GM10847 (cell line): ENCODE measurements around the gene BMF.

Experiments used
- POLR2A ChIP-seq: IDR thresholded peaks from 2 replicates; pipeline ENCODE4 v1.6.1; 2011; ENCODE audit not compliant: insufficient read length; ENCODE audit errors: extremely low read depth

Gene BMF

DNA sequence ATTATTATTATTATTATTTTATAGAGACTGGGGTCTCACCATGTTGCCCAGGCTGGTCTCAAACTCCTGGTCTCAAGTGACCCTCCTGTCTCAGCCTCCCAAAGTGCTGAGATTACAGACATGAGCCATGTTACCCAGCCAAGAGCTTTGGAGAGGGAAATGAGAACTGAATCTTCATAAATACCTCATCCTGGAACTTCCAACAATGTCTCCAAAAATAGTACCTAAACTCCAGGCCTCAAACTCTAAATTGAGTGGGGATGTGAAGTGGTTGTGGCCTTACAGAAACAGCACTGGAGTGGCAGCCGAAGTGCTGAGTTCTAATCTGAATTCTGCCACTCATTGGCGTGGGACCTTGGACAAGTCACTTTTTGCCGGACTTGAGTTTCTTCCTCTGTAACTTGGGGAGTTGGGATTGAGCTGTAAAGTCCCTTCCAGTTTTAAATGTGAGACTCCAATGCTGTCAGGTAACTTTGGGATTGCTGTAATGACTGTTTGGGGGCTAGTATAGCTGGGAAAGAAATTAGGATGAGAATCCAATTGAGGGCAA is 59.7 kb downstream of the BMF start:
- no peak for TF ChIP-seq POLR2A

DNA sequence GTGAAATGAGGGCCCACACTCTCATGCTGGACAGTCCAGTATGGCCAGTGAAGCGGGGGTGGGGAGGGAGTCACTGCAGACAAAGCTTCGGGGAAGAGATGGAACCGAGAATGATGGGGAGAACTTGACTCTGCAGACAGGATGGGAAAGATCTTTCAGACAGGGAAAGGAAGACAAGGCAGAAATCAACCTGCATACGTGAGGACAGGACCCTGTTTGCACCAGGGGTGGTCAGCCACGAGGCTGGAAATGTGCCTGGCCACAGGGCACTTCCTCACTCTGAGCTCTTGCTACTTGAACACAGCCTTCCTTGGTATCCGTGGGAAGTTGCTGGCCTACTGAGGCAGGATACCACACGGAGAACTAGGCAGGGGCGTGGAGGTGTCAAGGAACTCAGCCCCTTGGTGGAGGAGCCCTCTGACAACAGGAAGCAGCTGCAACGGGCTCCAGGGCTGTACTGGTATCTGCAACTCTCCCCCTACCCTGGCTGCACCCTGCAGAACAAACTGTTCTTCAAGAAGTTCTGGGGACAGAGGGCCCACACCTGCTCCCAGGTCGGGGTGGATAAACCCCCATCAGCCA is 60.4 kb downstream of the BMF start:
- no peak for TF ChIP-seq POLR2A

DNA sequence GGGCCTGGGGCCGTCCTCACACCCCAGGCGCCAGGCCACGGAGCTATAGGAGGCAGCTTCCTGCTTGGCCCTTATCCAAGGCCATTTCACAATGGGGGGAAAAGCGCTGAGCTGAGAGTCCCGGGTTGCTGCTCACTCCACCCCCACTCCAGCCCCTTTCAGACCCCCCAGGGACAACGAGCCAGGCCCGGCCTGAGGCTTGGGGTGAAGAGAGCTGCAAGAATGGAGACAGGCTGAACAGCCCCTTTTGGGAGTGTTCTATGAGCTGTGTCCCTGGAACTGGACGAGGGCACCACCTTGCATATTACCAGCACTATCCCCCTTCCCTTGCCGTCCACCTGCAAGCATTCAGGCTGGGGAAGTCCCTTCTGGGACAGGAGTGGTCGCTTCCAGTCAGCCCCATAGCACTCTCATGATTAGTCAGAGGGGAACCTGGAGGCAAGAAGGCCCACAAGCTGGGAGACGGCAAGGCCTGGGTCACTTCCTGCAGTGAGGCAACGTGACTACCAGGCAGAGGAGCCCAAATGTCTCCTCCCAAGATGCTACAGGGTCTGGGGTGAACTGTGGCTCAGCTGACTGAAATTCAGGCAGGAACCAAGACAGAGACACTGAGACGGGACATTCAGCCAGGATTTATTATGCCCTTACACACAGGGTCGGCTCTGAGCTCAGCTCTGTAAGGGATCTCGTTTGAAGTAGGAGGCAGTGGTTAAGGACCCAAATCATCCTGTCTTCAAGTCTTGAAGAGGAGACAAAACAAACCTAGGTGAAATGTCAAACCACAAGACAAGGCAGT is 61.1 kb downstream of the BMF start:
- TF ChIP-seq POLR2A = no peak

DNA sequence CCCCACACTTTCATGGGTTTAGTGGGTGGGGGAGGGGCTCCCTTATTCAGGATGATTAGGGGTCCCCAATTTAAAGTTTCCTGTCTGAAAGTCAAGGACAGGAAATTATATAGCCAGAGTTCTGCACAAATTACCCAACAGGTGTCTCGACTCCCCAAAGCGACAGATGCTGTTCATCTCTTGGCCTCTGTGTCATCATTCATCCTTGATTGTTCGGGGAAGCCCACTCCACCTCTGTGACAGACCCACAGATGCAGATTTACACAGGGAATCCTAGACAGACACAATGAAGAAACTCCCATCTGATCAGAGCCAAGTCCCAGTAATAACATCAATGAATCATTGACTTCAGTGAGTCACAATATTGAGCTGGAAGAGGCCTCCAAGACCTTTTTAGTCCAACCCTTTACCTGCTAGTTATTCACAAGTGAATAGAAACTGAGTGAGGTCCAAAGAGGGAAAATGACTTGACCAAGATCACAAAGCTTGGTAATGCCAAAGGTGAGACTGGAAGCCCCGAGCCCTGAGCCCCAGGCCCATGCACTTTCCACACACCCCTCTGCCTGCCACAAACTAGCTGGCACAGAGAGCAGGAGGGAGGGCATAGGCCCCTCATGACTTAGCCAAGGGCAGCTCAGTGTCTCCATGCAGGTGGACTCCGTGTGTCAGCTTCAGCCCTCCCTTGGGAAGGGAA is 61.8 kb downstream of the BMF start:
- no peak for TF ChIP-seq POLR2A

DNA sequence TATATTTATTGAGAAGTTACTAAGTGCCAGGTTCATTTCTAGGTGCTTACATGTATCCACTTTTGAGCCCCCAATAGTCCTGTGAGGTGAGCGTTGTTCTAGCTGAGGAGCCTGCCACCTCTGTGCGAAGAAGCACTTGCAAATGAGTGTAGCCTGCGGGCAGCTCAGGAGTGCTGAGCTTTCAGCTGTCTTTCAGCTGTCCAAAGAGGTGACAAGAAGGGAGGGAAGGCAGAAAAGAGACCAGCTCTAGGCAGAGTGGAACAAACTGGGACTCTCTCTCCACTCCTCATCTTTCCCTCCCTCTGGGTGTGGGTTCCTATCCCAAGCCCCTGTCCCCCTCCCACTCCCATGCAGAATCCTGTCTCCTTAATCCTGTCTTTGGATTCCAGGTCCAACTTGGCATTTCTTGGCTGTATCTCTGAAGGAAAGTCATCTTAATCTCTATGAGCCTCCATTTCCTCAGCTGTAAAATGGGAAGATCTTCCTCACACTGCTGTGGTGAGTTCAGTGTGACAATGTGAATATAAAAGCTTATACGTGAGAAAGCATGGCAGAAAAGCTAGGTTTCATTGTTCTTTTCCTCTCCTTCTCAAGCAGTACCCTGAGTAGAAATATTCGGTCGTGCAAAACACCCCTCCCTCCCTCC is 63.0 kb downstream of the BMF start:
- TF ChIP-seq POLR2A = no peak

DNA sequence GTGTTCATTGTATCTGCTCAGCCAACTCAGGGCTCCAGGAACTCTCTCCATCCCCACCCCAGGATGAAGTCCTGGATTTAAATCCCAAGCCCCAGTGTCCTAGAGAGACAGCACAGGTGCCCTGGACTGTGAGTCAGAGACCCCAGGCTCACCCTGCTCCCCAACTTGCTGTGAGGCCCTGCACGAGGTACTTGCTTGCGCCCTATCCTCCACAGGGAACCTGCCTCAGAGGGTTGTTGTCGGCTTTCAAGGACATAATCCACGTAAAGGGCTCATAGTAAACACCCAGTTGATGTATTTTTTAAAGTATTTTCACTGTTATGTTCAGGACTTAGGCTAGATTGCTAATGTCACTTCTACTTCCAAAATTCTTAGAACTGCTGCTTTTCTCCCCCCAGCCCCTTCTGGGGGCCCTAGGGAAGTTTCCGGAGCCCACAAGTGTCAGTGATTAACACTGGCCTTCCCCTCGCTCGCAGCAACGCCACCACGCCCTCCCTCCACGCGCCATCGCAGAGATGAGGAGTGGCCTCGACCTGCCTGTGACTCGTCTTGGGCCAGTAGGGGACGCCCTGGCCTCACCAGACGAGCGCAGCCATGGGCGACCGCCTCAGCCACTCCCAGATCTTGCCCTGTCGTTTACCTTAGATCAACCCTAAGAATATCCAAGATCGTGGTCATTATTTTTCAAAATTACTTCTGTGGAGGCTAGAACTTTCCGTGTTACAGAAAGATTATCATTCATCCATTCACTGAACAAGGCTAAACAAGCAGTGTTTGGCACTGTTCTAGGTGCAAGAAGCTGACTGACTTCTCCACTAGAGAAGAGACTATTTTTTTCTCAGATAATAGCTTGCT is 63.7 kb downstream of the BMF start:
- TF ChIP-seq POLR2A = no peak

DNA sequence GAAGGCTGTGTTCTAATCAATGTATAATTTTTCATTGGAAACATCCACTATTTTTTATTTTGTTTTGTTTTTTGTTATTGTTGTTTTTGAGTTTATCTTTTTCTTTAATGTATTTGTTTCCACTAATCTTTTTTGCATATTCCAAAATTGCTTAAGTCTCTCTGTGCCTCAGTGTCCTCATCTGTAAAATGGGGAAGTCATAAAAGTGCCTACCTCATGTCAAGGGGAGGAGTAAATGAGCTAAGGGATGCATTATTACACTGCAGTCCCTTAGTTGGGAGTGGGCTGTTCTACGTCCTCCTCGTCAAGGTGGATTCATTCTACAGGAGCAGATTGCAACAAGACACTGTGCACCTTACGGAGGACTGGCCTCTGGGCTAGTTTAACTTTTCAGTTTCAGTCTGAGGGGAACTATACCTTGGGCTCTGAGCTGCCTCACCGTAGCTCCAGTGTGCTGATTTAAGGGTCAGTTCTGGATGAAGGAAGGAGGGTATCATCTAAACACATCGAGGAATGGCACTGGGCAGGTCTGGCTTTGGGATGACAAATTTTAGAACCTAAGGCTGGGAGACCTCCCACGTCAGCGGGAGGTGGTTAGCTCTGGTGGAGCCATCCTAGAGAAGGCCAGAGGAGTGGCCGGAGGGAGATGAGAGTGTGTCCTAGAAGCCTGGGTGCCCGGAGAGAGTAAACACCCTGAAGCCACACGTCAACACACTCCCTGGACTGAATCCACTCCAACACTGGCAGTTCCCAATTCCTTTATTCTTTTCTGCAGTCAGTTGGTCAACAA is 64.6 kb downstream of the BMF start:
- no peak for TF ChIP-seq POLR2A

DNA sequence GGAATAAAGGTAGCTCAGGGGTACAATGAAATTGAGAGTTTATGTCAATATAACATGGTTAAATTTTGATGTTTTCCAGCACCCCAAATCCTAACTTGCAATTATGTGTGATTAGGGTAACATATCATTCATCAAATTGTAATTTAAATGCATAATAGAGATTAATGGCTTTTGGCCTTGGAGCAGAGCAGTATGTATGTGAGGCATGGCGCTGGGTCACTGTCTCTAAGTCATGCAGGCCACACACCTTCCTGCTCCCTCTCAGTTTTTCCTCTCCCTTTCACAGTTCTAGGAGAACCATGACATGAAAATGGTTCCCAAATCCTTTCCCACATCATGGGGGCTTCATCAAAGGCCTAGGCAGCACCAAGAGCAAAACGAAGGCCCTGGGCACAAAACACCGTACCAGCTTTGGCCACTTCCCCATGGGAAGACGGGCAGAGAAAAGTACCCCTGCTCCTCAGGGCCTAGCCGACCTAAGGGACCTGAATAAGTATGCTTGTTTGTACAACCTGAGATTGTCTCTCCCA is 65.8 kb downstream of the BMF start:
- no peak for TF ChIP-seq POLR2A

DNA sequence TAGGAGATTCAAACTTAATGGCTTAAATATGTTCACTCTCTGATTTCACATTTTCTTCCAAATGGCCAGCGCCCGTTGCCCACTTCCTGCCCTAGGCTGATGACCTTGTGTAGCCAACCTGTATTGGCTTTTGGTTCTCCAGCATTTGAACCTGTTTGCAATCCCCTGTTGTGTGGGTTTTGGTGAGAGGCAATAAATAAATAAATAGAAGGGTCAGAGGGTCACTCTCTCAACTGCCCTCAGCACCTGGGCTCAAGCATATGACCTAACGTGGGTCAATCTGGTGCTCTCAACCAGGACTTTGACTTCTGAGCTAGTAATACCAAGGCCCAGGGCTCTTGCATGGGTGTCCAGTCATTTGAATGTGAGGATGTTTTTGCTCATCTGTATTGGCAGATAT is 67.9 kb downstream of the BMF start:
- TF ChIP-seq POLR2A = no peak

DNA sequence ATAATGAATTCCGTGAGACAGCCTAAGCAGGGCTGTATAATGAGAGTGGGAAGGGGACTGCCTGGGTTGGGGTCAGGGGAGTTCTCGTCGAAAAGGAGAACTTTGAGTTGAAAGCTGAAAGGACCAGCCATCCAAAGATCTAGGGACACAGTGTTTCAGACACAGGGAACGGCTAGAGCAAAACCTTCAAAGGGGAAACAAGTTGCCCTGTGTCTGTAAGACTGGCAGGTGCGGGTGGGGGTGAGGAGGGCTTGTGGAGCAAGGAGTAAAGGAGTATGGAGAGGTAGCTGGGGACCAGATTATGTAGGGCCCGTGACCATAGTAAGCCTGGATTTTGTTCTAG is 68.4 kb downstream of the BMF start:
- no peak for TF ChIP-seq POLR2A

DNA sequence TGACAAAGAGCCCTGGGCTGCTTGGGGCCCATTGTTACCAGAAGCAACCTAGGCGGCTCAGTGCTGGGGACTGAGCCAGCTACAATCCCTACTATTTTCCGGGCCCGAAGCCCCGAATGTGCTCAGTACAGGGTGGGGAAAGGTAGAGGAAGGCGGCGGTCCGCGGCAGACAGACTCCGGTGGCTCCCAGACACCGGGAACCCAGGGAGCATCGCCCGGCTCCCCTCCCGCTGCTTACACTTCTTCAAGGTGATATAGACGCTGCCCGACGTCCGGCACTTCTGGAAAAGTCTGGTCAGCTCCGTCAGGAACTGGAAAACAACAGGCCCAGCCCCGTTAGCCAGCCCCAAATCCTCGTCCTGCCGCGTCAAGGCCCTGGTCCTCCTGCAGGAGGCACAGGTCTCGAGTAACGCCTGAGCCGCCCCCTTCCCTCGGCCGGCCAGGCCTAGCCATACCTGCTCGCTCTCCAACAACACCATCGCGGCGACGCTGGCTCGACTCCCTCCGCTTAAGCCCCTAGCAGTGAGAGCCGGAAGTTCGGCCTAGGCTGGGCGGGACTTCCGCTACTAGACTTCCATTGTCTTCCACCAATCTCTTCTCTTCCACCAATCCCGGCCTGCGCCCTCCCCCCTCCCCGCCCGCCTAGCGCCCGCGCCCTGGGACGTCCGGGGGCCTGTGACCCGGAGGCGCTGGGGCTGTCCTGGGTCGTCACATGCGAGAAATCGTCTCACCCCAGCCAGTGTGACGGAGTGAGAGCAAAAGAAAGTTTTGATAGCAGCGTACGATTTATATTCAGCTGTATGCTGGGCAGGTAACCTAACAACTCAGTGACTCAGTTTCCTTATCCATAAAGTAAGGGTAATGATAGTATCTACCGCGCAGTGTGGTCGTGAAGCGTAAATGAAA is 69.8 kb downstream of the BMF start, which contains the start of gene SRP14:
Gene SRP14 (minus strand): TSS at position 544 of the 906 bp plus-strand sequence. CDS start 65 bp downstream, at position 479.
- TF ChIP-seq POLR2A = peak; percentile 75

DNA sequence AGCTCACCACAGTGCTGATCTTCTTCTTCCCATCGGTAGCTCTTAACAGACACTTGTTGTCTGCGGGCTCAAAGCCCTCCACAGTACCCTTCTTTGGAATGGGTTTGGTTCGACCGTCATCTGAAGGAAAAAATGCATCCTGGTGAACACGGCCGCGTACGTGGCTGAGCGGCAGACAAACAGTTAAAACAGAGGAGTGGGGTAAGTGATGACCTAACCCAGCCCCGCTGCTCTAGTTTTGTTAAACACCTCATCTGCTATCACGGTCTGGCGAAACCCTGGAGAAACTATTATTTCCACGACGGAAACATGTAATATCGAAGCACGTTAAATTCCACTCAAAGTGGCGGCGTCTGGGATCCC is 70.4 kb downstream of the BMF start:
- TF ChIP-seq POLR2A = no peak
